Ovary (tissue), 9 donors: ENCODE data around the gene RNF186. TPM values are rescaled to one million over a fixed set of nuclear protein-coding genes. Genes with fewer than 3 reads are reported as not detected.
A peak's percentile ranks its signal among the peaks of the same experiment; 100 is the strongest.

Experiments
- DNase-seq, 5 donors: peaks; one replicate each; pipeline ENCODE4 v3.0.0-alpha.2; 2019 to 2020
- H3K27ac ChIP-seq, 2 donors: fragments of 200-600 bp; one replicate each; pipeline versions ENCODE4 v1.5.1 to v1.8.0; 2019 to 2022
- H3K27me3 ChIP-seq: fragments of 200-600 bp; one replicate; pipeline ENCODE4 v1.8.0; 2022
- H3K36me3 ChIP-seq: fragments of 200-600 bp; sonication (generic); one replicate; pipeline ENCODE4 v1.5.1; 2019
- H3K4me1 ChIP-seq: one replicate; pipeline ENCODE4 v1.8.1; 2013; ENCODE audit warnings: mild to moderate bottlenecking, moderate library complexity; ENCODE audit not compliant: insufficient read depth
- H3K4me3 ChIP-seq: fragments of 200-600 bp; sonication (generic); one replicate; pipeline ENCODE4 v1.5.1; 2017
- H3K9me3 ChIP-seq, 2 donors: fragments of 200-600 bp in 1 of 2; sonication (generic) in 1 of 2; one replicate each; pipeline versions ENCODE4 v1.5.1 to v1.8.1; 2013 to 2019; ENCODE audit warnings: mild to moderate bottlenecking in 1 of 2, moderate library complexity in 1 of 2
- EP300 ChIP-seq: sonication (generic); formaldehyde crosslinking; IDR thresholded peaks from one replicate; pipeline ENCODE4 v1.6.1; 2017; ENCODE audit warnings: antibody characterized with exemption
- POLR2A ChIP-seq: fragments of 450-650 bp; IDR thresholded peaks from one replicate; pipeline ENCODE4 v1.6.1; 2017; ENCODE audit warnings: antibody characterized with exemption, mild to moderate bottlenecking, moderate library complexity
- WGBS, 3 donors: extraction: QIAGEN DNeasy Blood & Tissue Kit in 1 of 3; methylation state at CpG; one replicate each; pipeline versions ENCODE4 v1.1.5 to v1.1.7; 2013 to 2017; 5-methylcytosine and 5-hydroxymethylcytosine counted together
- intact Hi-C, 4 donors: fragments of 100-400 bp; cut with DNase I; formaldehyde crosslinking; loops; one replicate each; pipeline versions ENCODE4 v1.11.0 to v1.15.1; 2022 to 2023
- polyA plus RNA-seq, 2 donors: library from polyadenylated mRNA; stranded (reverse); fragments of 200-250 nt in 1 of 2; fragments of 350-450 nt in 1 of 2; fragmentation: Illumina TruSeq in 1 of 2; extraction: RNeasy Lipid Tissue Mini Kit (QIAGEN cat#74804) in 1 of 2; gene quantifications; one replicate each; pipeline ENCODE4 v1.2.3, GENCODE V29; 2013 to 2014
- total RNA-seq, 7 donors: library from RNA; depleted of rRNA in 2 of 7; stranded (reverse); fragments of >200 nt in 2 of 7; fragmentation: NEBNext Ultra II Directional in 3 of 7; extraction: Animal tissue kit (Norgen Biotek cat#: 25700) in 3 of 7; gene quantifications; one replicate each; pipeline versions ENCODE4 v1.1.0 to v1.2.4, GENCODE V29; 2016 to 2023
- TF ChIP-seq, protein P1 (sequence below), 3 donors: fragments of 450-650 bp in 2 of 3; fragments of 200-600 bp in 1 of 3; IDR thresholded peaks; one replicate each; pipeline versions ENCODE4 v1.5.1 to v1.8.0; 2016 to 2022; ENCODE audit warnings: antibody characterized with exemption in 3 of 3, mild to moderate bottlenecking in 1 of 3
- donor health status: DM: no; HTN: no; CAD: no; lungs with moderate emphysema.
- donor health status: DM: no; HTN: no; CAD: no.
- donor health status: Bipolar disorder and iron deficiency.
- donor health status: DM: yes; HTN: yes; CAD: no.
- donor health status: DM: no; HTN: no; CAD: no.
- donor health status: DM: yes; HTN: yes; CAD: no.

RNF186 gene
- total and polyA plus RNA-seq, 9 donors: 0.11 to 1.4 (median 0.36) TPM; not detected in 4

DNA sequence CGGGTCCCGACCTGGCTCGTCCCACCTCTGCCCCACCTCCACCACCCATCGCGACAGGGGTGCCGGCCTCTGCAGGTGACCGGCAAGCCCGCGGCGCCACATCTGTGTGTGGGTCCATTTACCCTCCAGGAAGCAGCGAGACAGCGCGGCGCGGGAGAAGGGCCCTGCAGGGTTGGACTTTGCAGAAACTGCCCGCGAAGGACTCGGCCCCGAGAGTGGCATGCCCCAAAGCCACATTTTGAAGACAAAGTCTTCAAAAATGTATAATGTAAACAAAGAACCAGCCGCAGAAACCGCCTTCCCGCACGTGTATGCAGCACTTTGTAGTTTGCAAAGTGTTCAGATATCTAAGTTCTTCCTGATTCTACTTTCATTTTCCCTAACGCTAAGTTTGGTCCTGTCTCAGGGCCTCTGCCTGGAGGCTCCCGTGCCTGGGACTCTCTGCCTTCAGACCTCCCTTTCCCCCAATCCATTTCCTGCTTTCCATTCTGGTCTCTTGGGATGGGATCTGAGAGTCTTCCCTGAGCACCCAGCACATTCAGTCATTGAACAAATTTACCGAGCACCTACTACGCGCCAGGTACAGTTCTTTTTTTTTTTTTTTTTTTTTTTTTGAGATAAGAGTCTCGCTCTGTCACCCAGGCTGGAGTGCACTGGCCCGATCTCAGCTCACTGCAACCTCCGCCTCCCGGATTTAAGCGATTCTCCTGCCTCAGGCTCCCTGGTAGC is 14.8 kb downstream of the RNF186 start:
- H3K27me3 ChIP-seq: no peaks in the 10 kb centered on the region
- TF ChIP-seq, protein P1, sequence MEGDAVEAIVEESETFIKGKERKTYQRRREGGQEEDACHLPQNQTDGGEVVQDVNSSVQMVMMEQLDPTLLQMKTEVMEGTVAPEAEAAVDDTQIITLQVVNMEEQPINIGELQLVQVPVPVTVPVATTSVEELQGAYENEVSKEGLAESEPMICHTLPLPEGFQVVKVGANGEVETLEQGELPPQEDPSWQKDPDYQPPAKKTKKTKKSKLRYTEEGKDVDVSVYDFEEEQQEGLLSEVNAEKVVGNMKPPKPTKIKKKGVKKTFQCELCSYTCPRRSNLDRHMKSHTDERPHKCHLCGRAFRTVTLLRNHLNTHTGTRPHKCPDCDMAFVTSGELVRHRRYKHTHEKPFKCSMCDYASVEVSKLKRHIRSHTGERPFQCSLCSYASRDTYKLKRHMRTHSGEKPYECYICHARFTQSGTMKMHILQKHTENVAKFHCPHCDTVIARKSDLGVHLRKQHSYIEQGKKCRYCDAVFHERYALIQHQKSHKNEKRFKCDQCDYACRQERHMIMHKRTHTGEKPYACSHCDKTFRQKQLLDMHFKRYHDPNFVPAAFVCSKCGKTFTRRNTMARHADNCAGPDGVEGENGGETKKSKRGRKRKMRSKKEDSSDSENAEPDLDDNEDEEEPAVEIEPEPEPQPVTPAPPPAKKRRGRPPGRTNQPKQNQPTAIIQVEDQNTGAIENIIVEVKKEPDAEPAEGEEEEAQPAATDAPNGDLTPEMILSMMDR (IDR thresholded peaks at IDR 0.05): no peak
- TF ChIP-seq POLR2A (no peak), EP300 (no peak)
- intact Hi-C loops: no loop called here
- peaks cover 2% of the 10 kb centered on the region for H3K4me1 ChIP-seq
- peak in 4 of 5 donors; percentile 39 to 66 (median 50) for DNase-seq
- WGBS, 3 donors: 18 to 29% (median 24%) methylated on average over 23 to 33 of the region's 33 CpGs
- H3K9me3 ChIP-seq: no peaks in the 10 kb centered on the region
- H3K4me3 ChIP-seq: peak overlapping the region; percentile 72
- peak overlapping the region; percentile 69 to 76 for H3K27ac ChIP-seq
- no peaks in the 10 kb centered on the region for H3K36me3 ChIP-seq

DNA sequence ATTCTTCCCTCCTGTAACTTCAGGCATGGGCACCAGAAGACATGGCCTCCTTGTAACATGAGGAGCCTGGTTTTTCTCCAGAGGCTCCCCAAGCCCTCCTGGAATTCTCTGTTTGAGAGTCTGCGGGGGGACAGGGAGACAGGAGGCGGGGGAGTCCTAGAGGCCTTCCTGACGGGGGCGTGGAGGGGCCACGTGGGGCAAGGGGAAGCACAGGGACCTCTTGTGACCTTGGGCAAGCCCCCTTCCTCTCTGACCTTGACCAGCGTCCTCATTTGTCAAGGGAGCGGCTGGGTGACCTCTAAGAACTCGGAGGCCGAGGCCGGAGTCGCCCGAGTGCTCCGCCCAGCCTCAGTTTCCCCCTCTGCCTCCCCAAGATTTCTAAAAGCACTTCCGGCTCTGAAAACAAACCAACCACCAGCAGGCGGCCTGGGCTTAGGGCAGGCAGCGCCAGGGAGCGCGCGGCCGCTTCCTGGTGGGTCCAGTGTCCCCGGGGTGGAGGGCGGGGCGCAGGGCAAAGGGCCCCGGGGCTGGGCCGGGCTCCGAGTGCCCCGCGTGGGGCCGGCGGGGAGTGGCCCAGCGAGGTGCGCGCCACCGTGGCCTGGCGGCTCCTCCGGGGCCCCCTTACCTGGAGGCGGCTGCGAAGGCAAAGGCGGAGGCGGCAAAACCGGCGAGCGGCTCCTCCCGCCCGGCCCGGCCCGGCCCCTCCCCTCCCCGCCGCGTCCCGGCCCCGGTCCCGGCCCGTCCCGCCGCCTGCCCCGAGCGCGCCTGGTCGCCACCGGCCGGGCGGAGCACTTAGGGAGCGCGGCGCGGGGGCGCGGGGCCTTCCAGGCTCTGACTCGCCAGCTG is 15.6 kb downstream of the RNF186 start, which contains the start of gene TMCO4:
TSS of gene TMCO4 (minus strand) at position 687 of the 846 bp plus-strand sequence. CDS start 19,158 bp downstream, outside the sequence.
- H3K27ac ChIP-seq: peak within 1 kb of the TSS; percentile 69 to 76
- intact Hi-C loops: loop anchor here in 1 of 4 donors (5.0 kb wide), 1 partner anchor 83 kb away; the partner anchor contains the start of gene OTUD3
- DNase-seq: peak; percentile 56 to 76 (median 60)
- no peaks in the 10 kb centered on the region for H3K27me3 ChIP-seq
- H3K4me1 ChIP-seq: peaks cover 2% of the 10 kb centered on the region
- H3K9me3 ChIP-seq: no peaks in the 10 kb centered on the region
- H3K4me3 ChIP-seq: peak within 1 kb of the TSS; percentile 72
- no peak for TF ChIP-seq EP300
- TF ChIP-seq, protein P1 (IDR thresholded peaks at IDR 0.05): peak in 2 of 3 donors; percentile 23 to 30
- H3K36me3 ChIP-seq: no peaks in the 10 kb centered on the region
- WGBS, 3 donors: 1 to 6% (median 2%) methylated on average over 19 to 68 of the region's 70 CpGs

DNA sequence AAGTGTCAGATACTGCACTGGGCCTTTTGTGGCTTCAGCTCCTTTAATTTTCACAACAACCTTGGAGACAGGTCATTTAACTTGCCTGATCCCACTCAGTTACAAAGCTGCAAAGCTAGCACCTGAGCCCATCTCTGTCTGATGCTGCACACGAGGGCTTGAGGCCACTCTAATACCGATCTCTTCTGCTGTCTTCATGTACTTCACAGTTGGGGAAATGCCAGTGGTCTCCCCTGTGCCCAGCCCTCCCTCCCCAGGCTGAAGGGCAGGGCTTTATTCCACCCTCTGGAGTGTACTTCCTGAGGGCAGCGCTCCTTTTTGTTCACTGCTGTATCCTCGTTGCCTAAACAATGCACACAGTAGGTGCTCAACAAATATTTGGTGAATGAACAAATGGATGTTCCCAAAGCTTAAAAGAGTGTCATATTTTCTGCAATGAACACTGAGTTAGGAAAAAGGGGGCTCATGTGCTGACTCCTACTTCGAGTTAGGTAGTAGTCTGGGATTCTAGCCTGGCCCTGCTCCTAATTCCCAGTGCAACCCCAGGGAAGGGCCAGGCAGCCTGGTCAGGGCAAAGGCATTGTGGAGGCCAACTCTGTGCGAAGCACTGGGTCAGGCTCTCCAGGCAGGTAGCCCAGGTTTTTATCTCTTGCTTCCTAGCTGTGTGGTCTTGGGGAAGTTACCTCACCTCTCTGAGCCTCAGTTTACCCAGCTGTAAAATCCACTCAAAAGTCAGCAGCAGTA is 16.4 kb downstream of the RNF186 start:
- intact Hi-C loops: loop anchor here in 1 of 4 donors (5.0 kb wide), 1 partner anchor 84 kb away; the partner anchor contains the start of gene OTUD3
- TF ChIP-seq EP300: no peak
- TF ChIP-seq, protein P1 (IDR thresholded peaks at IDR 0.05): no peak
- TF ChIP-seq POLR2A: no peak
- H3K27ac ChIP-seq: peak overlapping the region; percentile 7 to 76
- no peaks in the 10 kb centered on the region for H3K9me3 ChIP-seq
- no peaks in the 10 kb centered on the region for H3K36me3 ChIP-seq
- no peak for DNase-seq
- H3K4me1 ChIP-seq: peaks cover 2% of the 10 kb centered on the region
- no peaks in the 10 kb centered on the region for H3K27me3 ChIP-seq
- peak overlapping the region; percentile 72 for H3K4me3 ChIP-seq
- WGBS, 3 donors: 72 to 78% (median 77%) methylated on average over 6 of the region's 6 CpGs

DNA sequence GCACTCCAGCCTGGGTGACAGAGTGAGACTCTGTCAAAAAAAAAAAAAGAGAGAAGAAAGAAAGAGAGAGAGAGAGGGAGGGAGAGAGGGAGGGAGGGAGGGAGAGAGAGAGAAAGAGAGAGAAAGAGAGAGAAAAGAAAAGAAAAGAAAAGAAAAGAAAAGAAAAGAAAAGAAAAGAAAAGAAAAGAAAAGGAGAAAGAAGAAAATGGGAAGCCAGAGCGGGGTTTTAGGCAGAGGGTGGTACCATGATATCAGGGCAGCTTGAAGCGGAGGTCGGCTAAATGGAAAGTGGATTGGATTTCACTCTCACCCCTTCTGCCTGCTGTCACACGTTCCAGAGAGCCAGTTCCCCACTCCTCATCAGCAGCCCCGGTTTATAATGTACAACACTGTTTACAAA is 17.3 kb downstream of the RNF186 start:
- H3K36me3 ChIP-seq: no peaks in the 10 kb centered on the region
- H3K9me3 ChIP-seq: no peaks in the 10 kb centered on the region
- DNase-seq: no peak
- peak overlapping the region in 1 of 2 donors; percentile 7 for H3K27ac ChIP-seq
- 62 to 74% (median 63%) methylated on average over 5 of the region's 5 CpGs for WGBS, 3 donors
- peaks cover 2% of the 10 kb centered on the region for H3K4me1 ChIP-seq
- TF ChIP-seq POLR2A: no peak
- TF ChIP-seq, protein P1 (IDR thresholded peaks at IDR 0.05): no peak
- TF ChIP-seq EP300: no peak
- H3K4me3 ChIP-seq: no peak overlapping the region
- intact Hi-C loops: loop anchor here in 1 of 4 donors (5.0 kb wide), 1 partner anchor 84 kb away; the partner anchor contains the start of gene OTUD3
- no peaks in the 10 kb centered on the region for H3K27me3 ChIP-seq
